Ecto neural progenitor cell (in vitro differentiated cells): ENCODE results near the gene RUNDC3A.
"Not testable (repeated sequence)": the region's sequence is repeated elsewhere in the genome, so short reads cannot be mapped to it uniquely, and the experiment has no call there.

Experiments
- DNase-seq: peaks from one replicate; pipeline ENCODE4 v3.0.0-alpha.2; 2018; ENCODE audit warnings: low spot score

RUNDC3A gene

GRCh38 chr17:44343510-44344209 lies 35.3 kb downstream of the RUNDC3A start:
- DNase-seq, result no peak

DNA sequence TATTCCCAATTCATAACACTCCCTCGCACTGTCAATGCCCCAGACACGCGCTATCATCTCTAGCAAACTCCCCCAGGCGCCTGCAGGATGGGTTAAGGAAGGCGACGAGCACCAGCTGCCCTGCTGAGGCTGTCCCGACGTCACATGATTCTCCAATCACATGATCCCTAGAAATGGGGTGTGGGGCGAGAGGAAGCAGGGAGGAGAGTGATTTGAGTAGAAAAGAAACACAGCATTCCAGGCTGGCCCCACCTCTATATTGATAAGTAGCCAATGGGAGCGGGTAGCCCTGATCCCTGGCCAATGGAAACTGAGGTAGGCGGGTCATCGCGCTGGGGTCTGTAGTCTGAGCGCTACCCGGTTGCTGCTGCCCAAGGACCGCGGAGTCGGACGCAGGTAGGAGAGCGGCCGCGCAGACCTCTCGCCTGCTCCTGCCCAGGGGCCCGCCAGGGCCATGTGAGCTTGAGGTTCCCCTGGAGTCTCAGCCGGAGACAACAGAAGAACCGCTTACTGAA lies 36.6 kb downstream of the RUNDC3A start, which contains the start of gene GRN:
Gene GRN, plus strand, starts transcription at position 364 of the 515 bp plus-strand sequence. CDS start 3,863 bp downstream, outside the sequence.
- peak; percentile 99 for DNase-seq

DNA sequence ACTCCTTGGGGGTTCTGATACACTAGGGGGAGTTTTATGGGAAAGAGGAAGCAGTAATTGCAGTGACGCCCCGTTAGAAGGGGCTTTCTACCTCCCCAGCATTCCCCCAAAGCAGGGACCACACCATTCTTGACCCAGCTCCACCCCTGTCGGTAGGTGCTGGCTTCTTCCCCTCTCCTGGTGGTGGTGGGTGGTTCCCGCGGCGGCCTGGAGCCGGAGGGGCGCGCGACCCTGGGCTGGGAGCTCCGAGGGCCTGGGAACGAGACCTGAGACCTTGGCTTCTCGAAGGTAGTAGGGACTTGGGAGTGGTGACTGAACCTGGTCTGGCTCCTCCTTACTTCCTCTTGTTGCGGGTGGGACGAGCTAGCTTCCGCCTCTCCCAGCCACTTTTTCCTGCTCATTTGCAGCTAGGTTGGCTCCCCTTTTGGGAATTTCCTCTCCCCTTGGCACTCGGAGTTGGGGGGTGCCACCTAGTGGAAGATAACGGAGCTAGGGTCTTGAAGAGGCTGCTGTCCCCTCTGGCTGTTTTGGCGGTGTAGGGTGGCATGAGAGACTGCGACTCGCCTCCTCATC lies 37.1 kb downstream of the RUNDC3A start:
- DNase-seq, result peak; percentile 87

DNA sequence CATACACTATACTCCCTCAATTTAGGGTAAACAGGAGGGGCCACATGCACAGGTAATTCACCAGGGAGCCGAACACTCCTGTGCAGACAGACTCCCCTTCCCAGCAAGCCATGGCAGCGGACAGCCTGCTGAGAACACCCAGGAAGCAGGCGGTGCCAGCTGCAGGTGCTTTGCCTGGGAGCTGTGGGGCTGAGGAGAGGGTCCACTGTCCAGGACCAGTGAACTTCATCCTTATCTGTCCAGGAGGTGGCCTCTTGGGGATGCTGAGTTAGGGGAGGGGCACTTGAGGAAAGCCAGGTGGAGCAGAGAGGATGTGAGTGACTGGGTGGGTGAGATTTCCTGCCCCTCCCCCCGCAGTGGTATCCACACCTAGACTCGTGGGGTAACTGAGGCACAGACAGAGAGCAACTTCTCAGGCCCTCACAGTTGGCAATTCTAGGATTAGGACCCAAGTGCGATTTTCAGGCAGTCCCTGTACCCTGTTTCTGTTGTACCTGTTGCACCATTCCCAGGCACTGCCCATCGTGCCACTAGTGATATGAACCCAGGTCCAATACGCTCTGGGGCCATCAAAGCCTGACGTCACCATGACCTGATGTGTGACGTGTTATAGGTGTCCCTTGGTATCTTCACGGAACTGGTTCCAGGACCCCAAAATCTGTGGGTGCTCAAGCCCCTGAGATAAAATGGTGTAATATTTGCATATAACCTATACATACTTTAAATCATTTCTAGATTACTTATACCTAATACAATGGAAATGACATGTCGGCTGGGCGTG lies 37.9 kb downstream of the RUNDC3A start:
- no peak for DNase-seq

- DNase-seq, result not testable (repeated sequence)
Measured at GRCh38 chr17:44347206-44348055, 39.0 kb downstream of the RUNDC3A start.

GRCh38 chr17:44348234-44348987 lies 40.0 kb downstream of the RUNDC3A start:
- DNase-seq, result no peak

GRCh38 chr17:44348988-44349364 lies 40.6 kb downstream of the RUNDC3A start:
- no peak for DNase-seq

GRCh38 chr17:44349553-44350070 lies 41.2 kb downstream of the RUNDC3A start:
- DNase-seq, result no peak

GRCh38 chr17:44350733-44351226 lies 42.4 kb downstream of the RUNDC3A start:
- peak; percentile 90 for DNase-seq

DNA sequence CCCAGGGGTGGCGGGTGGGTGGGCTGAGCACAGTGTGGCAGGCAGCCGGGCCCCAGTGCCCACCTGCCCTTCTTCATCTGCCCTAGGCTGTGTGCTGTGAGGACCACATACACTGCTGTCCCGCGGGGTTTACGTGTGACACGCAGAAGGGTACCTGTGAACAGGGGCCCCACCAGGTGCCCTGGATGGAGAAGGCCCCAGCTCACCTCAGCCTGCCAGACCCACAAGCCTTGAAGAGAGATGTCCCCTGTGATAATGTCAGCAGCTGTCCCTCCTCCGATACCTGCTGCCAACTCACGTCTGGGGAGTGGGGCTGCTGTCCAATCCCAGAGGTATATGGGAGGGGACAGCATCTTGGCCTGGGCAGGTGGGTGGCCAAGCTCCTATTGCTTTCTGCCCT lies 43.1 kb downstream of the RUNDC3A start:
- no peak for DNase-seq

DNA sequence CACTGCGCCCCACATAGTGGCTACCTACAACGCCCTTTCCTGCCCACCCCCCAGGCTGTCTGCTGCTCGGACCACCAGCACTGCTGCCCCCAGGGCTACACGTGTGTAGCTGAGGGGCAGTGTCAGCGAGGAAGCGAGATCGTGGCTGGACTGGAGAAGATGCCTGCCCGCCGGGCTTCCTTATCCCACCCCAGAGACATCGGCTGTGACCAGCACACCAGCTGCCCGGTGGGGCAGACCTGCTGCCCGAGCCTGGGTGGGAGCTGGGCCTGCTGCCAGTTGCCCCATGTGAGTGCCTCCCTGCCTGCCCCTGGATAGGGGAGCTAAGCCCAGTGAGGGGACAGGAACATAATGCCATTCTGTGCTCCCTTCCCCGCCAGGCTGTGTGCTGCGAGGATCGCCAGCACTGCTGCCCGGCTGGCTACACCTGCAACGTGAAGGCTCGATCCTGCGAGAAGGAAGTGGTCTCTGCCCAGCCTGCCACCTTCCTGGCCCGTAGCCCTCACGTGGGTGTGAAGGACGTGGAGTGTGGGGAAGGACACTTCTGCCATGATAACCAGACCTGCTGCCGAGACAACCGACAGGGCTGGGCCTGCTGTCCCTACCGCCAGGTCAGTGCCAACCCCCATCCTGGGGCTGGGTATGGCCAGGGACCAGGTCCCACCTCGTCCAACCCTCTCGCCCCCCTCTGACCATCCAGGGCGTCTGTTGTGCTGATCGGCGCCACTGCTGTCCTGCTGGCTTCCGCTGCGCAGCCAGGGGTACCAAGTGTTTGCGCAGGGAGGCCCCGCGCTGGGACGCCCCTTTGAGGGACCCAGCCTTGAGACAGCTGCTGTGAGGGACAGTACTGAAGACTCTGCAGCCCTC lies 43.8 kb downstream of the RUNDC3A start:
- DNase-seq, result no peak

- DNase-seq, result no peak
Measured at GRCh38 chr17:44352828-44353671, 44.6 kb downstream of the RUNDC3A start.

GRCh38 chr17:44353672-44354331 lies 45.4 kb downstream of the RUNDC3A start:
- peak; percentile 79 for DNase-seq

DNA sequence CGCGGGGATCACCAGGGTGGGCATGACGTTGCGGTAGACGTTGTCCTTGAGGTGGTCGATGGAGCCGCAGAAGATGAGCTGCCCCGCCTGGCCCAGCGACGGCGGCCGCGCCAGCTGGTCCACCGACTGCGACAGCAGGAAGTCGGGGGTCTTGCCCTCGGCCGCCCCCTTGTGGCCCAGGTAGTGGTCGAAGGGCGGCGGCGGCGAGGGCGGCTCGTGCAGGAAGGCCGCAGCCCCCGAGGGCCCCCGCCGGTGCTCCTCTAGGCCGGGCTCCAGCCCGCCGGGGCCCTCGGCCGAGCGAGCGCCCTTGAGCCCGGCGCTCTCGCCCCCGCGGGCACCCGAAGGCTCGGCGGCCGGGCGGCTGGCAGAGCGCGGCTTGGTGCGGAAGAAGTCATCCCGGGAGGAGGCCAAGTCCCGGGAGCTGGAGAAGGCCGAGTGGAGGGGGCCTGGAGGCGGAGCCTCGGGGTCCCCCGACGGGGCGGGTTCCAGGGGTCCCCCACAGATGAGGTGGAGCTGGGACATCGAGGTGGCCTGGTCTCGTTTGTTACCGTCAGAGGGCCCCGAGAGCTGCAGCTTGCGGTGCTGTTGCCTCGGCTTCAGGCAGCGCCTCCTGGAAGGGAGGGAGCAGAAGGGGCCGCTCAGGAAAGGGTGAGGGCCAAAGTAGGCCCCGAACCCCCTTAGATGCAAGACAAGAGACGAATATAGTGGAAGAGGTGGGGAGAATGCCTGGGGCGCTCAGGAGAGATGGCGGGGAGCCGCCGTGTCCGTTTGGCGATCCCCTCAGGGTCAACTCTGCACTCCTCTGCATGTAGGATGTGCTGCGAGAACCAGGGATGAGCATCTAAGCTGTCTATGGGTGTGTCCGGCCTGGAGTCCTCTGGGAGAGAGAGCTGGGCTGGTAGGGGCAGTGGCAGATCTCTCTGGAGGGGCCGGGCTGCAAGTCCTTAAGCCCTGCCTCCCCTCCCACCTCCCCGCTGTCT lies 46.5 kb downstream of the RUNDC3A start:
- DNase-seq, result peak; percentile 91

- DNase-seq, result no peak
Measured at GRCh38 chr17:44355642-44356099, 47.3 kb downstream of the RUNDC3A start.

DNA sequence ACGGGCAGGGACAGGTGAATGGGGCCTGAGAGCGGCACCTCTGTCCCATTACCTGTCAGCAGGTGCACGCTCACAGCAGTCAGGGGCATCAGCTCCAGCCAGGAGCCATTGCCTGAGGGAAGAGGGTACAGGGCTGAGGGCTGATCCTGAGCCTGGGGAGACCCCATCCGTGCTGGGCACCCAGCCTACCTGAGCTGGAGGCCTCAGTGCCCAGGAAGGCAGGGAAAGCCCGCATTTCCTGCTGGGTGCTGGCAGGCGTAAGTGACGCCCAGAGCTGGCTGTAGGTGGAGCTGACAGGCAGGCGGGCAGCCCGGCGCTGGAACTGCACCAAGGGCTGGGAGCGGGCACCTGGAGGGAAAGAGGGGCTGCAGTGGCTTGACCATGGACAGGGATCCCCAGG lies 47.8 kb downstream of the RUNDC3A start:
- DNase-seq, result no peak

- DNase-seq, result no peak
Measured at GRCh38 chr17:44358066-44358465, 49.7 kb downstream of the RUNDC3A start.
